BJ (cell line): ENCODE measurements around the gene ILF3. TPM values are rescaled to one million over a fixed set of nuclear protein-coding genes. Genes with fewer than 3 reads are reported as not detected.

Experiments
- CTCF ChIA-PET: fragments of 350-600 bp; formaldehyde crosslinking; extraction: SDS; loops from one replicate; lab custom pipeline; 2021; ENCODE audit warnings: antibody characterized with exemption, inconsistent platforms; lab: Yijun Ruan, JAX
- POLR2A ChIA-PET: fragments of 300-600 bp; sonication (Branson Sonifier 250); formaldehyde crosslinking; extraction: SDS; loops from one replicate; lab custom pipeline; 2021; ENCODE audit warnings: antibody characterized with exemption; lab: Charles Lee
- DNase-seq: peaks from one replicate; pipeline ENCODE4 v3.0.0-alpha.2; 2011; ENCODE audit warnings: low read depth
- H3K27me3 ChIP-seq: 2 replicates; pipeline ENCODE4 v1.6.0; 2011; ENCODE audit warnings: low read length; ENCODE audit not compliant: control insufficient read depth, insufficient read depth
- H3K36me3 ChIP-seq: 2 replicates; pipeline ENCODE4 v1.5.1; 2011; ENCODE audit warnings: low read length; ENCODE audit not compliant: control insufficient read depth, insufficient read depth
- H3K4me3 ChIP-seq: 2 replicates; pipeline ENCODE4 v1.5.1; 2011; ENCODE audit warnings: low read depth, mild to moderate bottlenecking, control low read depth, low read length
- CTCF ChIP-seq: IDR thresholded peaks from 2 replicates; pipeline ENCODE4 v1.5.1; 2011; ENCODE audit warnings: low read depth, mild to moderate bottlenecking, control low read depth, inconsistent platforms, low read length, moderate library complexity; ENCODE audit not compliant: insufficient read depth
- polyA plus RNA-seq: library from polyadenylated mRNA; depleted of rRNA; stranded (reverse); fragments of >200 nt; gene quantifications from 2 replicates; pipeline ENCODE4 v1.2.3, GENCODE V29; 2011; rRNA removed
- small RNA-seq: library from RNA; depleted of rRNA; stranded (forward); fragments of <200 nt; gene quantifications from one replicate; pipeline ENCODE3, GENCODE V24; 2012; ENCODE audit warnings: low replicate concordance, low read depth; ENCODE audit not compliant: insufficient read length

ILF3 gene
- polyA plus RNA-seq, 1 experiment: 148 TPM

DNA sequence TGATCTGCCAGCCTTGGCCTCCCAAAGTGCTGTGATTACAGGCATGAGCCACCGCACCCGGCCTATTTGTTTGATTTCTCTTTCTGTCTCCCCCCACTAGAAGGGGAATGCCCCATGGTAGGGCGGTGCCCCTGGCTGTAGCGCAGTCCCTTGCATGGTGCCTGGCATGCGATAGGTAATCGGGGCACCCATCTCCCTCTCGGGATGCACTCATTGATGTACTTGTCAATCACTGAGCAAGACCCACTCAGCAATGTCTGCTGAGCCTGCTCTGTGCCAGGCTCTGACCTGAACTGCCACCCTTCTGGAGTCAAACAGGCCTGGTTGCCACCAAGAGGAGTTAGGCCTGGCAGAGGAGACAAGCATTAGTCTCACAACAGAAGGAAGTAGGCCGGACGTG, 83.6 kb downstream of the ILF3 start:
- POLR2A ChIA-PET: no interaction called here

DNA sequence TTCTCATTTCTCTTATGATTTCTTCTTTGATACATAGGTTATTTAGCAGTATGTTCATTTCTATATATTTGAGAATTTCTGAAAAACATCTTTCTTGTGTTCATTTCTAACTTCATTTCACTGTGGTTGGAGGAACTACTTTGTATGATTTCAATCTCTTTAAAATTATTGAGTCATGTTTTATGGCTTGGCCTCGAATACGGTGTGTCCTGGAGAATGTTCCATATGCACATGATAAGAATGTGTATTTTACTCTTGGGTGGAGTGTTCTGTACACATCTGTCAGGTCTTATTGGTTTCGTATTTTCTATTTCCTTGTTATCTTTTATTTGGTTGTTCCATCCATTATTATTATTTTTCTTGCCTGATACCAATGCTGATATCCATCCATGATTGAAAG, 86.7 kb downstream of the ILF3 start:
- no peak for TF ChIP-seq CTCF
- no peaks in the 10 kb centered on the region for H3K27me3 ChIP-seq
- POLR2A ChIA-PET: no interaction called here
- no peaks in the 10 kb centered on the region; the same call in 1 of the 2 replicates for H3K36me3 ChIP-seq
- H3K4me3 ChIP-seq: no peak overlapping the region
- DNase-seq: no peak
- CTCF ChIA-PET: no interaction called here

More for the DNA sequence above, 83.6 kb downstream of the ILF3 start:
- CTCF ChIA-PET: interaction anchor here (0.6 kb wide), 1 partner anchor 20 kb away, joined by 4 read pairs; the partner anchor contains the start of gene DNM2
- Histone ChIP-seq H3K4me3 (no peak overlapping the region), H3K27me3 (no peaks in the 10 kb centered on the region), H3K36me3 (no peaks in the 10 kb centered on the region; the same call in 1 of the 2 replicates)
- no peak for TF ChIP-seq CTCF
- DNase-seq: no peak

Small RNAs within 50 kb of the gene (small RNA-seq; reads per million reads assigned to genes)
- not detected for gene MIR638

Other genes with a start within 250 kb of the ILF3 start
- 3.4 and 4.2 TPM in 2 replicates for gene PDE4A, start 233.8 kb upstream of the ILF3 start, polyA plus RNA-seq
- gene KEAP1, start 151.0 kb upstream of the ILF3 start, polyA plus RNA-seq: 47.3 and 114 TPM in 2 replicates
- gene S1PR5, start 136.9 kb upstream of the ILF3 start, polyA plus RNA-seq: 0.23 and 0.40 TPM in 2 replicates
- gene ATG4D, start 110.4 kb upstream of the ILF3 start, polyA plus RNA-seq: 6.8 and 13.0 TPM in 2 replicates
- 8.4 and 10.0 TPM in 2 replicates for gene KRI1, start 88.3 kb upstream of the ILF3 start, polyA plus RNA-seq
- 8.7 and 15.5 TPM in 2 replicates for gene CDKN2D, start 85.4 kb upstream of the ILF3 start, polyA plus RNA-seq
- gene AP1M2, start 67.0 kb upstream of the ILF3 start, polyA plus RNA-seq: not detected in 2 replicates
- 78.0 and 114 TPM in 2 replicates for gene SLC44A2, start 28.8 kb upstream of the ILF3 start, polyA plus RNA-seq
- 23.9 and 46.5 TPM in 2 replicates for gene QTRT1, start 47.1 kb downstream of the ILF3 start, polyA plus RNA-seq
- gene DNM2, start 63.7 kb downstream of the ILF3 start, polyA plus RNA-seq: 43.5 and 64.2 TPM in 2 replicates
- 50.2 and 85.3 TPM in 2 replicates for gene TMED1, start 181.9 kb downstream of the ILF3 start, polyA plus RNA-seq
- gene C19orf38, start 194.1 kb downstream of the ILF3 start, polyA plus RNA-seq: 0.20 and 0.26 TPM in 2 replicates
- gene CARM1, start 217.2 kb downstream of the ILF3 start, polyA plus RNA-seq: 17.9 and 33.7 TPM in 2 replicates